CD4-positive, alpha-beta T cell treated with Interleukin-4 for 1 hour (primary cell): ENCODE results near the gene HLA-F.

Experiments
- DNase-seq, 2 donors: peaks; one replicate each; pipeline ENCODE4 v3.0.0-alpha.2; 2020 to 2022

HLA-F gene

GRCh38 chr6:29723262-29723665 lies at the start of gene HLA-F:
TSS of gene HLA-F (plus strand) at chr6:29723434. CDS start at chr6:29723464, 30 bp downstream.
- DNase-seq = peak; percentile 94 to 97

- DNase-seq = no peak
Measured at GRCh38 chr6:29674008-29674407, 49.2 kb upstream of the HLA-F start.

- no peak for DNase-seq
Measured at GRCh38 chr6:29675561-29675960, 47.7 kb upstream of the HLA-F start.

- DNase-seq = no peak
Measured at GRCh38 chr6:29676981-29677601, 46.1 kb upstream of the HLA-F start.

- DNase-seq = no peak
Measured at GRCh38 chr6:29678114-29678513, 45.1 kb upstream of the HLA-F start.

- DNase-seq = no peak
Measured at GRCh38 chr6:29679962-29680361, 43.3 kb upstream of the HLA-F start.

GRCh38 chr6:29680416-29680815 lies 42.8 kb upstream of the HLA-F start:
- no peak for DNase-seq

- DNase-seq = no peak
Measured at GRCh38 chr6:29680904-29681303, 42.3 kb upstream of the HLA-F start, which contains the start of gene ZFP57. TSS of gene ZFP57 (minus strand) at chr6:29681152. CDS start at chr6:29677003, 4,149 bp downstream.

- DNase-seq = no peak
Measured at GRCh38 chr6:29681811-29682210, 41.4 kb upstream of the HLA-F start.

GRCh38 chr6:29685718-29686326 lies 37.4 kb upstream of the HLA-F start:
- DNase-seq = no peak

GRCh38 chr6:29694637-29695036 lies 28.6 kb upstream of the HLA-F start:
- no peak for DNase-seq

GRCh38 chr6:29696147-29697125 lies 26.8 kb upstream of the HLA-F start:
- DNase-seq = no peak

- peak; percentile 71 to 76 for DNase-seq
Measured at GRCh38 chr6:29702519-29703103, 20.6 kb upstream of the HLA-F start.

GRCh38 chr6:29705389-29706231 lies 17.6 kb upstream of the HLA-F start:
- peak in 1 of 2 donors; percentile 55 for DNase-seq

- peak; percentile 74 to 85 for DNase-seq
Measured at GRCh38 chr6:29708432-29709179, 14.6 kb upstream of the HLA-F start.

- no peak for DNase-seq
Measured at GRCh38 chr6:29709188-29709587, 14.0 kb upstream of the HLA-F start.

- no peak for DNase-seq
Measured at GRCh38 chr6:29710281-29710941, 12.8 kb upstream of the HLA-F start.

GRCh38 chr6:29720863-29721262 lies 2.4 kb upstream of the HLA-F start:
- peak; percentile 40 to 56 for DNase-seq

GRCh38 chr6:29723666-29724588 lies 693 bp downstream of the HLA-F start:
- peak; percentile 82 to 89 for DNase-seq
